Anterior cingulate cortex (tissue), 58 donors: ENCODE data around the gene TMEM107.
A peak's percentile ranks its signal among the peaks of the same experiment; 100 is the strongest.

Experiments used
- DNase-seq, 58 donors: peaks; one replicate each; lab custom pipeline; 2025; lab: John Stamatoyannopoulos, UW

TMEM107 gene

DNA sequence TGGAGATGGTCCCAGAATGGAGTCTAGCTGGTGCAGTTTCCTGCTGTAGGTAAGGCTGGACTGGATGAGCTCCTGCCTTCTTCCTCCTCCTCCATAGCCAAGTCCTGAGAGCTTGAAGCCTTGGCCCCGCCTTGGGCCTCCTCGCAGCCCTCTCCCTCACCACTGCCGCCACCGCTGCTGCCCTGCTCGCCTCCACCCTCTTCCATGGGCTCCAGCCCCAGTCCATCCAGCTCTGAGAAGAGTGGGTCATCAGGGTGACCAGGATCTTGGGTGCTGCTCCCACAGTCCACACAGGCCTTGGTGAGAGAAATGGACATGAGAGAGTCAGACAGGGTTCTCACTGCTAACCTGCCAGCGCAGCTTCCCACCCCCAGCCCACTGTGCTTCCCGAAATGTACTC is 35.1 kb downstream of the TMEM107 start:
- DNase-seq: no peak

DNA sequence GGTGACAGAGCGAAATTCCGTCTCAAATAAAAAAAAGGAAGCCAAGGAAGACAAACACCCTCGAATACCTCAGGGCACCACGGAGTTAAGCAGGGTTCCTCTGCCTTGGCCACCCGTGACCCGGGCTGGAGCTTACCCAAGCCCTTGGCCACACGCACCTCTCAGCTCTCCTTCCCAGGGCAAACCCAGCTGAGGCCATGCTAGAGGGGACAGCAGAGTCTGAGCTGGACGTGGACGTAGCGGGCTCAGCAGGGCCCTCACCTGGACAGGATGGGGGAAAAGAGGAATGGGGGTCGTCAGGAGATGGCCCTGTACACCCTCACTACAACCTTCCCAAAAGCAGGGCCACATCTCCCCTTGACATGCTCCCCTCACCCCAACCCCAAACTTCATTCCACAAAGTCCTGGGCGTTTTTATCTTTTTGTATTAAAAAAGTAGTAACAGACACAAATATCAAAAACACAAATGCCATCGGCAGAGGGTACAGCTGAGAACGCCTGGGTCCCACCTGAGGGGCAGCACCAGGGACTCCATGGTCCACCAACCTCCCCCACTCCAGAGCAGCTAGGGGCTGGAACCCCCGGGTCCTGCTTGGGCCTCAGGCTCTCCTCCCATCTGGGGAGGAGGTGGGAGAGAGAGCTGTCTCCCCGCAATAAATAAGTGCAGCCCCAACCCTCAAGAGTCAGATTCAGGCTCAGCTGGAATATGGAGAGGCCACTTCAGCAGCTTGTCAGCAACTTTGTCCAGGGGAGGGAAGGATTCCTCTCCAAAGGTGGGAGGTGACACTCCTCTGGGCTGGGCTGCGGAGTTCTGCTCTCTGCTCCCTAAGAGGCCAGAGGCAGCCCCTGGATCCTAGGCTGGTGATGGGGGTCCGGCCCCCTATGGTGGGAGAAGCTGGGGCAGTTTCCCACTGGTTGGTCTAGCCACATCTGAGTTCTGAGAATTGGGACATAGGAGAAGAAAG is 35.8 kb downstream of the TMEM107 start:
- DNase-seq: no peak

DNA sequence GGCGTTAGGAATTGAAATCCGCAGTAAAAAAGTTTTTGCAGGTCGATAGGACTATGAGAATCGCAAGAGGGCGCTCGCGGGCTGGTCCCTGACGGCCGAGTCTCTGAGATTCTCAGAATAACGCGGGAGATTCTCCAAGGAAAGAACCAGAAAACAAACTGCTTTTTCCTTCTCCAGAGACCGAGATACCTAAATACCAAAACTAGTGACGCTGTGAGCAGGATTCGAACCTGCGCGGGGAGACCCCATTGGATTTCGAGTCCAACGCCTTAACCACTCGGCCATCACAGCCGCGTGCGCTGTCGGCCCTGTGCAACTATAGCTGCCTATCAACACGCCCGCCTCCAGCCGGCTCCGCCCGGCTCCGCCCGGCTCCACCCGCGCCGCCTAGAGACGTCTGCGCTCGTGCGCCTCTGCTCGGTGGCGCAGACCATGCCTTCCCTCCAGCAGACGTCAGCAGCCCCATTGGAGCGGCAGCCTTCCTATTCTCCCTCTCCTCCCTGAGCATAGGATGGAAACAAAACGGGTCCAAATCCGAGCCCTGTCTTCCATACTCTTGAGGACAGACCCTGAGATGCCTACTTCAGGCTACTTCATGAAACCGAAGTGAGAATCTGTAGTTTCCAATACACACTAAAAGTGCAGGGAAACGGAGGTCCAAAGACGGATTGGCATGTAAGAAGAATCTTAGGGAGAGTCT is 37.4 kb downstream of the TMEM107 start:
- peak; percentile 45 to 99 (median 91) for DNase-seq

DNA sequence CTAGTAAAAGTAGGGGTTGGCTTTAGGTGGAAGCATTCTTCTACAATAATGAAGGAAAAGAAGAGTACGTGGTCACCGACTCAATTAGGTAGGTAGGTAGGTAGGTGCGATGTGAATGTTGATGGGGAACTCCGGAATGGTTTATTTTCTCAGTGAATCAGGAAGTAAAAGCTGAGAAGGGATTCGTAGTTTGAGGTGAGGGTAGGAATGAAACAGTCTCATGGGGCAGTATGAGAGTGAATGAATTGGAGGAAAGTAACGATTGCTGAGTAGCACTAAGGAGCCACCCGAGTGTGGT is 37.9 kb downstream of the TMEM107 start:
- DNase-seq: no peak

DNA sequence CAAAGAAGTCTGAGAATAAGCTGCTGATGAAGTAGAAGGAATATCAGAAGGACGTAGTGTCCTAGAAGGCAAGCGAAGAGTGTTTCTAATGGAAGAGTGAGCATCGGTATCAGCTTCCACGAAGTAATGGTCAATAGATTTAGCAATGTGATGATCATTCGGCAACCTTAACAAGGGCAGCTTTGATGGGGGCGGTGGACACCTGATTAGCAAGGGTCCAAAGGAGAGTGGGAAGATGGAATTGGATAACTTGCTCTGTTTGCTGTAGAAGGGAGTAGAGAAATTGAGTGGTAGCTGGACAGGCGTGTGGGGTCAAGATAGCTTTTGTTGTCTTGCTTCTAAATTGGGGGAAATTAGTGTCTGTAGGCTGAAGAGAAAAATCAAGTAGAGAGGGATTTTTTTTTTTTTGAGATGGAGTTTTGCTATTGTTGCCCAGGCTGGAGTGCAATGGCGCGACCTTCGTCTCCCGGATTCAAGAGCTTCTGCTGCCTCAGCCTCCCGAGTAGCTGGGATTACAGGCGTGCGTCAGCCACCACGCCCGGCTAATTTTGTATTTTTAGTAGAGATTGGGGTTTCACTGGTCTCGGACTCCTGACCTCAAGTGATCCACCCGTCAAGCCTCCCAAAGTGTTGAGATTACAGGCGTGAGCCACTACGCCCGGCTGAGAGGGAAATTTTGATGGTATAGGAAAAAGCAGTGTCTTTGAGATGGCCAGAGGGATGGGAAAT is 38.4 kb downstream of the TMEM107 start:
- no peak for DNase-seq

DNA sequence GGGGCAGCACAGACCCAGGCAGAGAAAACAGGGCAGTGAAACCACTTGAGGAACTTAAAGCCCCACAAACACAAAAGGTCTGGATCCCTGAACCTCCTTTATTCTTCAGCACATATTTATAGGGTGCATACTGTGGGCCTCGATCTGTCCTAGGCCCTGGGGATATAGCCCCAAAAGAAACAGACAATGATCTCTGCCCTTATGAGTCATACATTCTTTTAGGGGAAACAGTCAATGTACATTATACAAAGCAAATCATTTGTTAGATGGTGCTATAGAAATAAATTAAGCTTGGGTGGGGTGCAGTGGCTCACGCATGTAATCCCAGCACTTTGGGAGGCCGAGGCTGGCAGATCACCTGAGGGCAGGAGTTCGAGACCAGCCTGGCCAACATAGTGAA is 42.2 kb downstream of the TMEM107 start:
- DNase-seq: no peak

DNA sequence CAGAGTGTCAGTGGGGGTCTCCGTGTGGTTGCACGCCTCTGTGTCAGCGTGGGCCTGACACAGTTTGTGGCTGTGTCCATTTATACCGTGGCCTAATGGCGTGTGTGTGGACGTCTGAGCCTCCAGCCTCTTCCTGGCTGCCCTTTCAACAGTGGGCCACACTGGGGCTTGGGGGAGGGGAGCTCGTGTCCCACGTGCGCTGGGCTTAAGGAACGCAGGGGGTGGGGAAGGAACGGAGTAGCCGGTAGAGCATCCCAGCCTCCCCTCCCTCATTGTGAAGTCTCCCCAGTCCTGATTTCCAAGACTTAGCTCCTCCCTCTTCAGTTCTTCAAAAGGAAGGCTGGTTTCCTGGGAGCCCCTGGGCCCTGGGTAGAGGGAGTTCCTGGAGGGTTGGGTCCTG is 42.8 kb downstream of the TMEM107 start:
- no peak for DNase-seq

DNA sequence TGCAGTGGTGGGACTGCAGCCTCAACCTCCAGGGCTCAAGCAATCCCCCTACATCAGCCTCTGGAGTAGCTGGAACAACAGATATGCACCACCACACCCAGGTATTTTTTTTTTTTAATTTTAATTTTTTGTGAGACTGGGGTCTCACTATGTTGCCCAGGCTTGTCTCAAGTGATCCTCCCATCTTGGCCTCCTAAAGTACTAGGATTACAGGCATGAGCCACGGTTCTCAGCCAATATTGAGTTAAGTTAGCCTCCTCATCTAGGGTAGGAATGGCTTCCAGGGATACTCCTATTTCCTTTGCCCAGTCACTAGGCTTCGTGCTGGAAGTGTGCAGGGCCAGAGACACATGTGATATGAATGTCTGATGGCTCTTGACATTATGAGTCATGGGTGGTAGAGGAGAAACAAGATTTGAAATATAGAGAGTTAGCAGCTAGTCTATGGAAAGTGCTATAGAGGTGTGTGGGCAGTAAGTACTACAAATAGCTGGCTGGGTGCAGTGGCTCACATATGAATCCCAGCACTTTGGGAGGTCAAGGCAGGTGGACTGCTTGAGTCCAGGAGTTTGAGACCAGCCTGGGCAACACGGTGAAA is 44.2 kb downstream of the TMEM107 start:
- DNase-seq: no peak

DNA sequence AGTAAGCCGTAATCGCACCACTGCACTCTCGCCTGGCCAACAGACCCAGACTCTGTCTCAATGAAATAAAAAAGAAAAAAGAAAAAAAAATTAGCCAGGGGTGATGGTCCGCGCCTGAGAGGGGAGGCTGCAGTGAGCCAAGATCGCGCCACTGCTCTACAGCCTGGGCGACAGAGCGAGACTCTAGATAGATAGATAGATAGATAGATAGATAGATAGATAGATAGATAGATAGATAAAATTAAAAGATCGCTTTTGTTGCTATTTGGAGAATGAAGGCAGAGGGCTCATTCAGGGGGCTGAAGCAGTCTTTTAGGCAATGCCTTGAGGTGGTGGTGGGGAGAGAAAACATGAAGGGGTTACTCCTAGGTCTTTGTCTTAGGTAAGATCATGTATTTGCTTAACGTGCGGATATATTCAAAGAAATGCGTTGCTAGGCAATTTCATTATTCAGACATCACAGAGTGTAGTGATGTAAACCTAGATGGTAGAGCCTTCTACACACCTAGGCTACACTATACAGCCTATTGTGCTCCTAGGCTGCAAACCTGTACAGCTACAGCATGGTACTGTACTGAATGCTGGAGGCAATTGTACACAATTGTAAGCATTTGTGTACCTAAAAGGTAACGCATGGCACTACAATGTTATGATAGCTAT is 47.9 kb downstream of the TMEM107 start:
- DNase-seq: no peak

DNA sequence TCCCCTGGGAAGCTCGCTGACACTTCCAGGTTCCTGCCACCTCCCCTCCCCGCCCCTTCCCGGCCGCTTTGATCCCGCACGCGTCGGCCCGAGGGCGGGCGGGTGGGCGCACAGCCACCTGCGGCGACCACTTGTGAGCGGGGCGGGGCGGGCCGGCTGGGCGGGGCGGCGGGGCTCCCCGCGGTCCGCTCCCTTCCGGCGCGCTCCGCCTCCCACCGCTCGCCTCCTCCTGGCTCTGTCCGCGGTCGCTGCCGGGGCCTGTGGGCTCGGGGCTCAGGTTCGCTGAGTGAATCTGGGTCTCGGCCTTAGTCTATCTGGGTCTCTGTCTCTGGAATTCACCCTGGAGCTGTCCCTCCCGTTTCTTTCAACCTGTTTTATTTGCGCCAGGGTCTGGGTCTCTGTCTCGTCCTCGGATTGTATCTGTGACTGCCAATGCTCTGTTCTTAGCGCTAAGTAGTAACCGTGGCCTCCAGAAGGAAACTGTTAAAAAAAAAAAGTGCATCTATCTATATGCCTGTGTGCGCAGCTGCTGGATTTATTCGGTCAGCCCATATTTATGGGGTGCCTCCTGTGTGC is 49.6 kb downstream of the TMEM107 start:
- peak in 15 of 58 donors; percentile 14 to 70 (median 37) for DNase-seq

DNA sequence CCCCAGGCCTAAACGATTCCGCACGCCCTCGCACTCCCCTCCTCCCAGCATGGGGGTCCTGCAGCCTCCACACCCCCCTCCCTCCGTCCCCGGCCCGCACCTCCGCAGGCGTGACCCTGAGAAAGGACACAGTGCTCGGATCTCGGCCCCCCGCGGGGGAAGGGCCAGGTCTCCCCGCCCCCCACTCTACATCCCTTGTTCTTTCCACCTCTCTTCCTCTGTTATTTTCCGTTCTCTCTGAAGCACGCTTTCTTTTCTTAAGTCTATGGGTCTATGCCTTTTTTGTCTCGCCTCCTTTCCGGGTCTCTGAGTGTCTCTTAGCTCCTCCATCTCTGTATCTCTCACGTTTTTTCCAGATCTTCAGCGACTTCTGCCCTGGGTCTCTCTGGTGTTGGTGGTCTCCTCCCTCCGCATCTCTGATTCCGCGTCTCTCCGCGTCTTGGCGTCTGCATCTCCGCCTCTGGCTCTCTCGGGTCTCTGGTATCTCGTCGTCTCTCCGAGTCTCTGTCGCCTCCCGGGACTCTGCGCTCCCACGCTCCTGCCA is 50.2 kb downstream of the TMEM107 start:
- DNase-seq: peak in 5 of 58 donors; percentile 16 to 70 (median 56)

DNA sequence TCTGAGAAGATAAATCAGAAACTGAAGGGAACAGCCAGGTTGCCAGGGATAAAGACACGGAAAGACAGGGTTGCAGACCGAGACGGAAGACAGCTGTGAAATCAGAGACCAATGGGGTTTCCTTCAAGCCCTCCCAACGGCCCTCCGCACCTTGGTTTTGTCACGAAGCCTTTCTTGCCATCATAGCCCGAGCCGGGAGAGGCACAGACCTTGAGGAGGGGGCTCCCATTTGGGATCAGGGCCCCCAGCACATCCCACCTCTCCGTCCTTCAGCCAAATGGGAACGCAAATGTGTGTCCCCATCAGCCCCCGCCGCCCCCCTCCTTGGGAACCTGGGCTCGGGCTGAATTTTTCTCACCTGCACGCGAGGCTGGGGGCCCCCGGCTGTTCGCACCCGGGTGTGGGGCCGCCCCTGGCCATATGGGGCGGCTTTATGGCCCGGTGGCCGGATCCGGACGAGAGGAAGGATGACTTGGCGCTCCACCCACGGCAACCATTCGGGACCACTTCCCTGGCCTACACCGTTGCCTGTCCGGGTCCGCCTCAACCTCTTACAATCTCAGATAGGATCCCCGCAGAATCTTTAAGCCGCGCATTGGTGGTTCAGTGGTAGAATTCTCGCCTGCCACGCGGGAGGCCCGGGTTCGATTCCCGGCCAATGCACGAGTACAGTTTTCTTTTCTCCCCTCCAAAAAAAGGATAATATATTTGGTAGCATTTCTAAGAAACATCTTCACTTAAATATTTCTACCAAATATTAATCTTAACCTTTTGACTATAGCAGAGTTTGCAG is 50.8 kb downstream of the TMEM107 start:
- peak in 55 of 58 donors; percentile 23 to 88 (median 73) for DNase-seq

DNA sequence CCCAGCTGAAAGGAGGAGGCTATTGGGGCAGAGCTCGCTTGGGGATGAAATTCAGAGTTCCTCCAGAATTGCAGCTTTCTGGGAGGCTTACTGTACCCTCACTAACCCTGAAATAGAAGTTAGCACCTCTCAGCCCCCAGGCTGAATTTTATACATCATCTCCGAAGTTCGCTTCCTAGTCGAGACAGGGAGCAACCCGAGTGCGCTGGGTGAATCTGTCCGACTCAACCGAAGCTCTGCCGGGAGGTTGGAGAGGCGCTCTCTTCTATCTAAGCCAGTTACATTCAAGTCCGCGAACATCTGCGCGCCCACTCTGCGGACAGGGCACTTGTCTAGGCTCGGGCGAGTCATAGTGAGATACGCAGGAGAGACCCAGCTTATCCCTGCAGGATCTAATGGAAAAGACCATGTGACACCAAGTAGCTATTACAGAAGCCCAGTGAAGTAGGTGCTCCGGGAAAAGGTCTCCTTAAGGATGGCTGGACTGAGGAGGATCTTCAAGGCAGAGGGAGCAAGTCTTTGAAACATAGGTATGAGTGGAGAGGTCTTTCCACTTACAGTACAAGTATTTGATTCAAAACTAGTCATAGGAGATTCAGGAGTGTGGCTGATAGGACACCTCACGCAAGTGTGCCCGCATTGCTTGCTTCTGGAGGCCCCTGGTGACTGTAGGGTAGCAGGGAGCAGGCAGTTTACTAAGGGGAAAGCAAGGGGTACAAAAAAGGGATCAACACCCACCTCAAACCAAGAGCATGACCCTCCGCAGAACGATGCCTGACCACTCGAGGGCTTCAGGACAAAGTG is 51.6 kb downstream of the TMEM107 start:
- peak in 8 of 58 donors; percentile 3 to 39 (median 21) for DNase-seq

DNA sequence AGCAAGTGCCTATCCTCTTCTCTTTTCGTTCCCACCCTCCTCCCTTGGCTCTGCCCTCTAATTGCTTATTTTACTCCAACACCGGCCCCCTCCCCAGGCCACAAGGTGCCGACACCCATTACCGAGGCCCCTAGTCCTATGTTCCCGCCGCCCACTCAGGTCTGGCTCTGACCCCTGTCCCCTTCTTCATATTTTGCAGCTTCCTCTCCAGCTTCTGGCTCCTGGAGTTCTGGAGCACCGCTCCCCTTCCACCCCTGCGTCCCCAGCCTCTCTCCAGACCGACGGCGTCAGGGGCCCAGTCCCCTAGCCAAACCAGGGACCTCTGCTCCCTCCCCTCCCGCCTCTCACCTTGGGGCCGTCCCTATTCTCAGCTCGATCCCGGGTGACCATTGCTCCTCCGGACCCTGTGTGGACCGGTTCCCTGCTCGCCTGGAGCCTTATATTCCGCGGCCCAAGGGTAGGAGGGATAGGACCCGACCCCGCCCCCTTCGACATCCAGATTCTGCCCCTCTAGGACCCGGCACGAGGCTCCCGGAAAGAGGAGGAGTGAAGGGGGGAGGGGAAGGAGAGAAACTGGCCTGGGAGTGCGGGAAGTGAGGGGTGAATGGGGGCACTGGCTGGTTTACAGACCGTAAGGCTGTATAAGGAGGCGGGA is 52.4 kb downstream of the TMEM107 start, which contains the start of gene HES7:
Gene HES7, minus strand, starts transcription at position 412 of the 655 bp plus-strand sequence. Its CDS starts 22 bp downstream, at position 390.
- no peak for DNase-seq

DNA sequence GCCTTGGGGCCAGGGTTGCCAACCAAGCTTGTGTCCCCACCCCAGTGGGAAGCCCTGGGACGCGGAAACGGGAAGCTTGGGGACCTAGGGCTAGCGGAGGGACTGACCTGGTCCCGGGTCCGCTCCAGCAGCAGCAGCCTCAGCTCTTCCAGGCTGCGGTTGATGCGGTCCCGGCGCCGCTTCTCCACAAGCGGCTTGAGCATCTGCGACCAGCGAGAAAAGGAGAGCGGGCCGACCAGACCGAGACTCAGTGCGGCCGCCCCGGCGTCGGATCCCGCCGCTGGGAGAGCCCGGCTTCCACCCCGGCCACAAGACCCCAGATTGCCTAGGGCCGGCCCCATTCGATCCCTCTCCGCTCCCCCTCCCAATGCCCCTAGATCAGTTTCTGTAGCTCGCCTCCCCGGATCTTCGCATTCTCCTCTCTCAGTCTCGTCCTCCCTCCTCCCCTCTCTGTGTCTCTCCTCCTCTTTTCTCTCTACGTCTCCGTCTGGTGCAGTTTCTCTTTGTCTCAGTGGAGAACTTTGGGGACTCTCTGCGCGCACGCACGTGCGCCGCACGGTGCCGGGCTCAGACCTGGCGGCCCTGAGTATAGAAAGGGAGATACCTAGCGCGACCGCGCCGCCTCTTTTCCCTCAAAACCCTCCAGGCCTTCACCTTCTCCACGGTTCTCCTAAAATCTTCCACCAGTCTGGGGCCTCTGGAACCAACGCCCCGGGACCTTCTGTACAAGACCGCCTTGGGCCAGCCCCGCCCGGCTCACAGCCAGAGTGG is 53.1 kb downstream of the TMEM107 start:
- peak in 6 of 58 donors; percentile 18 to 39 (median 27) for DNase-seq
